ENCODE data around the gene FRMPD4.
"Not testable (repeated sequence)": the region's sequence is repeated elsewhere in the genome, so short reads cannot be mapped to it uniquely, and the experiment has no call there.

GRCh38 chrX:12538096-12538495 is 399.8 kb downstream of the FRMPD4 start:
- not testable (repeated sequence) for TF ChIP-seq CTCF (conservative IDR thresholded peaks at IDR 0.05 in 1 of 2, IDR thresholded peaks at IDR 0.05 in 1 of 2; ENCODE audit: low read depth in 1 of 2, low read length in 2 of 2); EZH2 (IDR thresholded peaks at IDR 0.05; ENCODE audit: low read length, missing control alignments)
